H1 (cell line): Measurements from ENCODE around the gene RND2. TPM values are rescaled to one million over a fixed set of nuclear protein-coding genes. Genes with fewer than 3 reads are reported as not detected.

Experiments
- CTCF ChIA-PET: fragments of 300-600 bp; sonication (Branson Sonifier 250); formaldehyde crosslinking; loops from one replicate; lab custom pipeline; 2021; ENCODE audit not compliant: partially characterized antibody; lab: Charles Lee
- POLR2A ChIA-PET: fragments of 300-600 bp; sonication (Branson Sonifier 250); formaldehyde crosslinking; loops from one replicate; lab custom pipeline; 2021; ENCODE audit warnings: inconsistent platforms; ENCODE audit not compliant: partially characterized antibody; lab: Charles Lee
- DNase-seq, 2 experiments: peaks; one replicate each; pipeline versions ENCODE4 v3.0.0 to v3.0.0-alpha.2; 2010 to 2022; ENCODE audit warnings: low spot score in 2 of 2, low read depth in 1 of 2, mixed read lengths in 1 of 2
- FAIRE-seq: peaks from 2 replicates; lab custom pipeline; 2011; peaks lifted over from hg19 to GRCh38; lab: Jason Lieb, UNC
- H2AFZ ChIP-seq: 2 replicates; pipeline ENCODE4 v1.8.1; 2012; ENCODE audit warnings: low read length, inconsistent platforms
- H2AK5ac ChIP-seq: 2 replicates; pipeline ENCODE4 v1.6.1; 2013; ENCODE audit warnings: low read depth, low read length
- H2BK120ac ChIP-seq: replicated peaks from 2 replicates; pipeline ENCODE3; 2013; ENCODE audit warnings: low read depth, low read length, inconsistent platforms
- H2BK12ac ChIP-seq: 2 replicates; pipeline ENCODE4 v1.6.1; 2013; ENCODE audit warnings: low read depth, low read length
- H2BK15ac ChIP-seq: 2 replicates; pipeline ENCODE4 v1.6.1; 2013; ENCODE audit warnings: low read length
- H2BK20ac ChIP-seq: 2 replicates; pipeline ENCODE4 v1.6.1; 2013; ENCODE audit warnings: low read length
- H2BK5ac ChIP-seq: 2 replicates; pipeline ENCODE4 v1.6.1; 2013; ENCODE audit warnings: low read depth, low read length
- H3K14ac ChIP-seq: 2 replicates; pipeline ENCODE4 v1.6.1; 2013; ENCODE audit warnings: inconsistent platforms; ENCODE audit not compliant: insufficient read length
- H3K18ac ChIP-seq: 2 replicates; pipeline ENCODE4 v1.6.1; 2013; ENCODE audit warnings: low read length; ENCODE audit errors: extremely low read depth
- H3K23ac ChIP-seq: 2 replicates; pipeline ENCODE4 v1.6.1; 2013; ENCODE audit warnings: inconsistent platforms; ENCODE audit not compliant: insufficient read length
- H3K23me2 ChIP-seq: 2 replicates; pipeline ENCODE4 v1.6.1; 2013; ENCODE audit warnings: low read depth, low read length
- H3K27ac ChIP-seq: 2 replicates; pipeline ENCODE4 v1.6.1; 2011; ENCODE audit warnings: low read depth, low read length, inconsistent platforms
- H3K27me3 ChIP-seq, 4 experiments: replicated peaks in 1 of 4; 1 replicate in 1 of 4; 2 replicates in 3 of 4; pipeline versions ENCODE4 v1.6.1 to v1.8.1; 2011 to 2013; ENCODE audit warnings: low read length in 3 of 4, mild to moderate bottlenecking in 3 of 4, inconsistent platforms in 2 of 4, mixed read lengths in 2 of 4, moderate library complexity in 1 of 4; ENCODE audit not compliant: control insufficient read depth in 3 of 4, insufficient read depth in 3 of 4; ENCODE audit errors: extremely low read depth in 1 of 4
- H3K36me3 ChIP-seq, 4 experiments: 2 replicates each; pipeline versions ENCODE4 v1.6.1 to v1.8.1; 2011 to 2013; ENCODE audit warnings: mild to moderate bottlenecking in 4 of 4, low read length in 3 of 4, moderate library complexity in 2 of 4, control low read depth in 1 of 4, inconsistent platforms in 1 of 4; ENCODE audit not compliant: insufficient read depth in 4 of 4, control insufficient read depth in 2 of 4
- H3K4ac ChIP-seq: replicated peaks from 2 replicates; pipeline ENCODE3; 2013; ENCODE audit warnings: low read length, low read depth, mixed read lengths, inconsistent platforms; ENCODE audit not compliant: insufficient read length
- H3K4me1 ChIP-seq, 4 experiments: replicated peaks in 1 of 4; 1 replicate in 1 of 4; 2 replicates in 3 of 4; pipeline versions ENCODE4 v1.6.1 to v1.8.1; 2011 to 2013; ENCODE audit warnings: low read length in 3 of 4, inconsistent platforms in 2 of 4, mixed read lengths in 1 of 4; ENCODE audit not compliant: insufficient read depth in 4 of 4, control insufficient read depth in 3 of 4
- H3K4me2 ChIP-seq, 2 experiments: 2 replicates each; pipeline versions ENCODE4 v1.6.1 to v1.8.1; 2011 to 2013; ENCODE audit warnings: low read depth in 2 of 2, low read length in 2 of 2, control low read depth in 1 of 2, inconsistent platforms in 1 of 2, mild to moderate bottlenecking in 1 of 2; ENCODE audit not compliant: insufficient read depth in 1 of 2
- H3K4me3 ChIP-seq, 4 experiments: fragments of 200-600, 300-600 bp in 1 of 4; sonication (generic), shearing (Covaris generic), sonication (Bioruptor Twin) in 1 of 4; 2 replicates each; pipeline versions ENCODE4 v1.5.1 to v1.8.1; 2011 to 2016; ENCODE audit warnings: low read length in 4 of 4, low read depth in 3 of 4, control low read depth in 2 of 4, inconsistent platforms in 2 of 4, mild to moderate bottlenecking in 2 of 4, mixed read lengths in 1 of 4, moderate library complexity in 1 of 4; ENCODE audit not compliant: insufficient read depth in 2 of 4; ENCODE audit errors: extremely low read depth in 1 of 4
- H3K56ac ChIP-seq: replicated peaks from 2 replicates; pipeline ENCODE3; 2013; ENCODE audit warnings: low read depth, mild to moderate bottlenecking, mixed read lengths, low read length, inconsistent platforms; ENCODE audit not compliant: insufficient read length
- H3K79me1 ChIP-seq: 2 replicates; pipeline ENCODE4 v1.6.1; 2013; ENCODE audit warnings: low read depth, low read length, control low read depth
- H3K79me2 ChIP-seq, 2 experiments: 2 replicates each; pipeline versions ENCODE4 v1.6.1 to v1.8.1; 2012 to 2013; ENCODE audit warnings: low read length in 2 of 2, mild to moderate bottlenecking in 2 of 2, inconsistent platforms in 1 of 2; ENCODE audit not compliant: insufficient read depth in 2 of 2, control insufficient read depth in 1 of 2
- H3K9ac ChIP-seq, 4 experiments: replicated peaks in 1 of 4; 1 replicate in 1 of 4; 2 replicates in 3 of 4; pipeline versions ENCODE4 v1.6.1 to v1.8.1; 2011 to 2013; ENCODE audit warnings: low read depth in 3 of 4, low read length in 3 of 4, control low read depth in 2 of 4, mild to moderate bottlenecking in 2 of 4, moderate library complexity in 2 of 4, inconsistent platforms in 1 of 4; ENCODE audit errors: extremely low read depth in 1 of 4
- H3K9me3 ChIP-seq, 2 experiments: 2 replicates each; pipeline versions ENCODE4 v1.6.1 to v1.8.1; 2012 to 2013; ENCODE audit warnings: mild to moderate bottlenecking in 2 of 2, moderate library complexity in 2 of 2, control low read depth in 1 of 2, inconsistent platforms in 1 of 2, low read depth in 1 of 2, low read length in 1 of 2, mixed read lengths in 1 of 2; ENCODE audit not compliant: insufficient read depth in 2 of 2
- H4K20me1 ChIP-seq, 2 experiments: replicated peaks in 1 of 2; 2 replicates each; pipeline versions ENCODE3 to v1.8.1; 2011 to 2013; ENCODE audit warnings: inconsistent platforms in 2 of 2, low read length in 2 of 2, mild to moderate bottlenecking in 1 of 2; ENCODE audit not compliant: insufficient read depth in 2 of 2, control insufficient read depth in 1 of 2
- H4K5ac ChIP-seq: 2 replicates; pipeline ENCODE4 v1.6.1; 2013; ENCODE audit warnings: low read length, low read depth, mixed read lengths, inconsistent platforms; ENCODE audit not compliant: insufficient read length
- H4K8ac ChIP-seq: 2 replicates; pipeline ENCODE4 v1.8.0; 2013; ENCODE audit warnings: mild to moderate bottlenecking, moderate library complexity, low read length, inconsistent platforms; ENCODE audit not compliant: insufficient read depth; ENCODE audit errors: extremely low read depth
- H4K91ac ChIP-seq: replicated peaks from 2 replicates; pipeline ENCODE3; 2013; ENCODE audit warnings: low read length, mixed read lengths, inconsistent platforms; ENCODE audit not compliant: insufficient read length
- ATF3 ChIP-seq: IDR thresholded peaks from 2 replicates; pipeline ENCODE4 v1.6.1; 2011; ENCODE audit warnings: low read depth, mild to moderate bottlenecking, low read length; ENCODE audit not compliant: insufficient read depth
- CBX8 ChIP-seq: fragments of 300-800, 300-1000 bp; sonication (generic); IDR thresholded peaks from 2 replicates; pipeline ENCODE4 v1.7.1; 2016; ENCODE audit warnings: low read depth, low read length, borderline replicate concordance
- E2F6 ChIP-seq: IDR thresholded peaks from 2 replicates; pipeline ENCODE4 v1.6.1; 2012; ENCODE audit warnings: inconsistent platforms
- GTF2F1 ChIP-seq: IDR thresholded peaks from 2 replicates; pipeline ENCODE4 v1.6.1; 2012; ENCODE audit warnings: low read depth, low read length, improper control_type of control experiment, borderline replicate concordance
- JUN ChIP-seq: IDR thresholded peaks from 2 replicates; pipeline ENCODE4 v1.6.1; 2011; ENCODE audit warnings: low read depth, mild to moderate bottlenecking, improper control_type of control experiment, low read length
- MAX ChIP-seq: IDR thresholded peaks from 2 replicates; pipeline ENCODE4 v1.6.1; 2012; ENCODE audit warnings: inconsistent platforms
- NANOG ChIP-seq: IDR thresholded peaks from 2 replicates; pipeline ENCODE4 v1.6.1; 2011; ENCODE audit warnings: low read length, low read depth, mild to moderate bottlenecking, inconsistent platforms; ENCODE audit not compliant: insufficient read depth, poor library complexity, severe bottlenecking
- POU5F1 ChIP-seq: IDR thresholded peaks from 2 replicates; pipeline ENCODE4 v1.6.1; 2011; ENCODE audit warnings: low read depth, mild to moderate bottlenecking, low read length, moderate library complexity
- RBBP5 ChIP-seq: IDR thresholded peaks from 2 replicates; pipeline ENCODE4 v1.7.1; 2012; ENCODE audit warnings: low read depth, mild to moderate bottlenecking, inconsistent platforms, low read length, moderate library complexity, borderline replicate concordance
- TAF7 ChIP-seq: optimal IDR thresholded peaks from 2 replicates; pipeline ENCODE3; 2011; ENCODE audit warnings: low read depth, mild to moderate bottlenecking, inconsistent platforms, low read length, moderate library complexity, borderline replicate concordance
- TBP ChIP-seq: IDR thresholded peaks from 2 replicates; pipeline ENCODE4 v1.6.1; 2011; ENCODE audit warnings: low read depth, low read length, improper control_type of control experiment
- ZNF274 ChIP-seq: IDR thresholded peaks from 2 replicates; pipeline ENCODE4 v1.7.0; 2012; ENCODE audit warnings: low read length, borderline replicate concordance; ENCODE audit errors: extremely low read depth
- WGBS, 2 experiments: shearing (Covaris generic) in 1 of 2; methylation state at CpG; one replicate each; pipeline versions ENCODE4 v1.1.6 to v1.1.7; 2013 to 2015; ENCODE audit warnings: low lambda C conversion rate in 2 of 2, mixed read lengths in 2 of 2, inconsistent platforms in 1 of 2, low coverage in 1 of 2, missing lambda C conversion rate in 1 of 2; ENCODE audit not compliant: insufficient replicate concordance in 2 of 2, insufficient coverage in 1 of 2, insufficient read length in 1 of 2; ENCODE audit errors: extremely low coverage in 1 of 2, missing lambda C conversion rate in 1 of 2; 5-methylcytosine and 5-hydroxymethylcytosine counted together
- polyA plus RNA-seq, 7 experiments: library from polyadenylated mRNA; depleted of rRNA in 3 of 7; stranded (reverse) in 5 of 7; unstranded in 2 of 7; fragments of >200 nt in 5 of 7; fragments of 200-250 nt in 2 of 7; gene quantifications; 1 replicate in 5 of 7; 2 replicates in 1 of 7; 4 replicates in 1 of 7; pipeline versions ENCODE4 v1.2.1 to v1.2.3, GENCODE V29; 2011 to 2013; ENCODE audit warnings: missing spikeins in 2 of 7, mixed read lengths in 2 of 7
- total RNA-seq: library from RNA; stranded (reverse); fragmentation: NEBNext Ultra II Directional; extraction: Animal tissue kit (Norgen Biotek cat#: 25700); gene quantifications from 2 replicates; pipeline ENCODE4 v1.2.1, GENCODE V29; 2021

Gene RND2
- total and polyA plus RNA-seq, 2 of the 8 experiments (the other 6 are each of a cell fraction or from before 2014, with no cell fraction given), result 51.3 to 61.4 TPM

GRCh38 chr17:43070257-43070656, 45.2 kb downstream of the RND2 start:
- Histone ChIP-seq H3K4me2 (no peak overlapping the region), H3K27ac (no peak overlapping the region), H3K9ac (no peak overlapping the region), H2BK12ac (no peak overlapping the region), H2BK120ac (no peak overlapping the region), H2BK15ac (no peak overlapping the region), H3K4ac (no peak overlapping the region), H4K5ac (no peak overlapping the region), H3K18ac (no peak overlapping the region), H2BK5ac (no peak overlapping the region), H2AFZ (no peak overlapping the region), H3K4me3 (no peak overlapping the region), H3K23ac (no peak overlapping the region), H4K20me1 (no peaks in the 10 kb centered on the region), H4K8ac (no peak overlapping the region), H3K79me1 (no peaks in the 10 kb centered on the region), H3K4me1 (peaks cover 0 to 5% (median 0%) of the 10 kb centered on the region in 4 experiments; a peak in 2 of 7 replicates), H2BK20ac (no peak overlapping the region), H3K9me3 (no peaks in the 10 kb centered on the region), H3K36me3 (peaks cover 4 to 40% (median 10%) of the 10 kb centered on the region in 4 experiments; a peak in 6 of 8 replicates), H3K79me2 (no peaks in the 10 kb centered on the region), H3K56ac (no peak overlapping the region), H4K91ac (no peak overlapping the region), H3K14ac (no peak overlapping the region), H2AK5ac (no peak overlapping the region), H3K27me3 (no peaks in the 10 kb centered on the region), H3K23me2 (no peaks in the 10 kb centered on the region)
- no peak for FAIRE-seq
- no peak for DNase-seq
- POLR2A ChIA-PET, result no interaction called here
- CTCF ChIA-PET, result interaction anchor here (1.3 kb wide), 1 partner anchor 11 kb away, joined by 4 read pairs; no protein-coding TSS in a partner anchor
- 96% methylated on average over 1 of the region's 1 CpG; no CpG with 5 or more reads in 1 of the 2 experiments for WGBS, 2 experiments
- TF ChIP-seq MAX (no peak), CBX8 (no peak), E2F6 (no peak), TBP (no peak), POU5F1 (no peak), NANOG (no peak), RBBP5 (no peak), GTF2F1 (no peak), ATF3 (no peak), ZNF274 (no peak), TAF7 (no peak), JUN (no peak)
